Measurements from ENCODE around the gene GPC6.

Gene GPC6

GRCh38 chr13:93709506-93710244 lies 483.1 kb downstream of the GPC6 start:
- POLR2A ChIA-PET = no interaction called here
- CTCF ChIA-PET = no interaction called here
- Histone ChIP-seq H3K36me3 (ENCODE audit: control insufficient read depth in 4 of 4, insufficient read depth in 4 of 4, low read length in 3 of 4) (no peaks in the 10 kb centered on the region), H3K27ac (ENCODE audit: insufficient read depth in 1 of 2, low read depth in 1 of 2, low read length in 2 of 2, poor library complexity in 1 of 2, severe bottlenecking in 2 of 2) (no peak overlapping the region), H3K4me3 (ENCODE audit: control insufficient read depth in 1 of 7, extremely low read depth in 1 of 7, insufficient read depth in 4 of 7, low read depth in 2 of 7, low read length in 6 of 7) (no peak overlapping the region), H3K9me3 (ENCODE audit: control extremely low read depth in 1 of 5, control insufficient read depth in 4 of 5, insufficient read depth in 2 of 5, low read depth in 1 of 5, low read length in 4 of 5) (peaks cover 0 to 6% (median 0%) of the 10 kb centered on the region in 5 experiments), H3K27me3 (replicated peaks in 2 of 5; ENCODE audit: control insufficient read depth in 4 of 5, insufficient read depth in 5 of 5, low read length in 4 of 5) (no peaks in the 10 kb centered on the region), H3K4me1 (ENCODE audit: control extremely low read depth in 1 of 4, control insufficient read depth in 4 of 4, insufficient read depth in 4 of 4, low read length in 3 of 4) (no peaks in the 10 kb centered on the region)
- no peak for DNase-seq
- WGBS (ENCODE audit: insufficient coverage) = no CpG with 5 or more reads among the region's 1 CpG

- H3K36me3 ChIP-seq (ENCODE audit: control insufficient read depth in 4 of 4, insufficient read depth in 4 of 4, low read length in 3 of 4) = no peaks in the 10 kb centered on the region
- H3K27ac ChIP-seq (ENCODE audit: insufficient read depth in 1 of 2, low read depth in 1 of 2, low read length in 2 of 2, poor library complexity in 1 of 2, severe bottlenecking in 2 of 2) = no peak overlapping the region
- no peak overlapping the region for H3K4me3 ChIP-seq (ENCODE audit: control insufficient read depth in 1 of 7, extremely low read depth in 1 of 7, insufficient read depth in 4 of 7, low read depth in 2 of 7, low read length in 6 of 7)
- no peak for DNase-seq
- CTCF ChIA-PET = no interaction called here
- no peaks in the 10 kb centered on the region for H3K4me1 ChIP-seq (ENCODE audit: control extremely low read depth in 1 of 4, control insufficient read depth in 4 of 4, insufficient read depth in 4 of 4, low read length in 3 of 4)
- POLR2A ChIA-PET = no interaction called here
- H3K27me3 ChIP-seq (replicated peaks in 2 of 5; ENCODE audit: control insufficient read depth in 4 of 5, insufficient read depth in 5 of 5, low read length in 4 of 5) = no peaks in the 10 kb centered on the region
- H3K9me3 ChIP-seq (ENCODE audit: control extremely low read depth in 1 of 5, control insufficient read depth in 4 of 5, insufficient read depth in 2 of 5, low read depth in 1 of 5, low read length in 4 of 5) = peaks cover 0 to 6% (median 0%) of the 10 kb centered on the region in 5 experiments
Observed at GRCh38 chr13:93714171-93714570, 487.6 kb downstream of the GPC6 start.

GRCh38 chr13:93715866-93716265 lies 489.3 kb downstream of the GPC6 start:
- no CpG with 5 or more reads among the region's 4 CpGs for WGBS (ENCODE audit: insufficient coverage)
- POLR2A ChIA-PET = no interaction called here
- CTCF ChIA-PET = no interaction called here

GRCh38 chr13:93716623-93717022 lies 490.0 kb downstream of the GPC6 start:
- Histone ChIP-seq H3K9me3 (ENCODE audit: control extremely low read depth in 1 of 5, control insufficient read depth in 4 of 5, insufficient read depth in 2 of 5, low read depth in 1 of 5, low read length in 4 of 5) (peaks cover 0 to 6% (median 0%) of the 10 kb centered on the region in 5 experiments), H3K27ac (ENCODE audit: insufficient read depth in 1 of 2, low read depth in 1 of 2, low read length in 2 of 2, poor library complexity in 1 of 2, severe bottlenecking in 2 of 2) (no peak overlapping the region), H3K27me3 (replicated peaks in 2 of 5; ENCODE audit: control insufficient read depth in 4 of 5, insufficient read depth in 5 of 5, low read length in 4 of 5) (no peaks in the 10 kb centered on the region), H3K4me3 (ENCODE audit: control insufficient read depth in 1 of 7, extremely low read depth in 1 of 7, insufficient read depth in 4 of 7, low read depth in 2 of 7, low read length in 6 of 7) (no peak overlapping the region), H3K4me1 (ENCODE audit: control extremely low read depth in 1 of 4, control insufficient read depth in 4 of 4, insufficient read depth in 4 of 4, low read length in 3 of 4) (no peaks in the 10 kb centered on the region), H3K36me3 (ENCODE audit: control insufficient read depth in 4 of 4, insufficient read depth in 4 of 4, low read length in 3 of 4) (no peaks in the 10 kb centered on the region)
- POLR2A ChIA-PET = no interaction called here
- no peak for DNase-seq
- CTCF ChIA-PET = no interaction called here

More at GRCh38 chr13:93715866-93716265, 489.3 kb downstream of the GPC6 start:
- Histone ChIP-seq H3K27me3 (replicated peaks in 2 of 5; ENCODE audit: control insufficient read depth in 4 of 5, insufficient read depth in 5 of 5, low read length in 4 of 5) (no peaks in the 10 kb centered on the region), H3K9me3 (ENCODE audit: control extremely low read depth in 1 of 5, control insufficient read depth in 4 of 5, insufficient read depth in 2 of 5, low read depth in 1 of 5, low read length in 4 of 5) (peaks cover 0 to 6% (median 0%) of the 10 kb centered on the region in 5 experiments), H3K4me3 (ENCODE audit: control insufficient read depth in 1 of 7, extremely low read depth in 1 of 7, insufficient read depth in 4 of 7, low read depth in 2 of 7, low read length in 6 of 7) (no peak overlapping the region), H3K27ac (ENCODE audit: insufficient read depth in 1 of 2, low read depth in 1 of 2, low read length in 2 of 2, poor library complexity in 1 of 2, severe bottlenecking in 2 of 2) (no peak overlapping the region), H3K4me1 (ENCODE audit: control extremely low read depth in 1 of 4, control insufficient read depth in 4 of 4, insufficient read depth in 4 of 4, low read length in 3 of 4) (no peaks in the 10 kb centered on the region), H3K36me3 (ENCODE audit: control insufficient read depth in 4 of 4, insufficient read depth in 4 of 4, low read length in 3 of 4) (no peaks in the 10 kb centered on the region)
- DNase-seq = no peak

GRCh38 chr13:93721483-93721882 lies 494.9 kb downstream of the GPC6 start:
- WGBS (ENCODE audit: insufficient coverage) = no CpG with 5 or more reads among the region's 3 CpGs
- Histone ChIP-seq H3K36me3 (ENCODE audit: control insufficient read depth in 4 of 4, insufficient read depth in 4 of 4, low read length in 3 of 4) (no peaks in the 10 kb centered on the region), H3K27me3 (replicated peaks in 2 of 5; ENCODE audit: control insufficient read depth in 4 of 5, insufficient read depth in 5 of 5, low read length in 4 of 5) (no peaks in the 10 kb centered on the region), H3K9me3 (ENCODE audit: control extremely low read depth in 1 of 5, control insufficient read depth in 4 of 5, insufficient read depth in 2 of 5, low read depth in 1 of 5, low read length in 4 of 5) (no peaks in the 10 kb centered on the region), H3K4me1 (ENCODE audit: control extremely low read depth in 1 of 4, control insufficient read depth in 4 of 4, insufficient read depth in 4 of 4, low read length in 3 of 4) (no peaks in the 10 kb centered on the region), H3K27ac (ENCODE audit: insufficient read depth in 1 of 2, low read depth in 1 of 2, low read length in 2 of 2, poor library complexity in 1 of 2, severe bottlenecking in 2 of 2) (no peak overlapping the region), H3K4me3 (ENCODE audit: control insufficient read depth in 1 of 7, extremely low read depth in 1 of 7, insufficient read depth in 4 of 7, low read depth in 2 of 7, low read length in 6 of 7) (no peak overlapping the region)
- ChIA-PET POLR2A (interaction anchor here (0.6 kb wide), 1 partner anchor 259 kb away, joined by 3 read pairs; no protein-coding TSS in a partner anchor), CTCF (no interaction called here)
- no peak for DNase-seq

- Histone ChIP-seq H3K27me3 (replicated peaks in 2 of 5; ENCODE audit: control insufficient read depth in 4 of 5, insufficient read depth in 5 of 5, low read length in 4 of 5) (no peaks in the 10 kb centered on the region), H3K9me3 (ENCODE audit: control extremely low read depth in 1 of 5, control insufficient read depth in 4 of 5, insufficient read depth in 2 of 5, low read depth in 1 of 5, low read length in 4 of 5) (no peaks in the 10 kb centered on the region), H3K27ac (ENCODE audit: insufficient read depth in 1 of 2, low read depth in 1 of 2, low read length in 2 of 2, poor library complexity in 1 of 2, severe bottlenecking in 2 of 2) (no peak overlapping the region), H3K4me1 (ENCODE audit: control extremely low read depth in 1 of 4, control insufficient read depth in 4 of 4, insufficient read depth in 4 of 4, low read length in 3 of 4) (no peaks in the 10 kb centered on the region), H3K4me3 (ENCODE audit: control insufficient read depth in 1 of 7, extremely low read depth in 1 of 7, insufficient read depth in 4 of 7, low read depth in 2 of 7, low read length in 6 of 7) (no peak overlapping the region), H3K36me3 (ENCODE audit: control insufficient read depth in 4 of 4, insufficient read depth in 4 of 4, low read length in 3 of 4) (no peaks in the 10 kb centered on the region)
- 95% methylated on average over 2 of the region's 3 CpGs for WGBS (ENCODE audit: insufficient coverage)
- ChIA-PET CTCF (no interaction called here), POLR2A (no interaction called here)
- DNase-seq = no peak
Observed at GRCh38 chr13:93723316-93723715, 496.7 kb downstream of the GPC6 start.

- DNase-seq = no peak
- Histone ChIP-seq H3K36me3 (ENCODE audit: control insufficient read depth in 4 of 4, insufficient read depth in 4 of 4, low read length in 3 of 4) (no peaks in the 10 kb centered on the region), H3K27me3 (replicated peaks in 2 of 5; ENCODE audit: control insufficient read depth in 4 of 5, insufficient read depth in 5 of 5, low read length in 4 of 5) (no peaks in the 10 kb centered on the region), H3K4me3 (ENCODE audit: control insufficient read depth in 1 of 7, extremely low read depth in 1 of 7, insufficient read depth in 4 of 7, low read depth in 2 of 7, low read length in 6 of 7) (no peak overlapping the region), H3K4me1 (ENCODE audit: control extremely low read depth in 1 of 4, control insufficient read depth in 4 of 4, insufficient read depth in 4 of 4, low read length in 3 of 4) (no peaks in the 10 kb centered on the region), H3K9me3 (ENCODE audit: control extremely low read depth in 1 of 5, control insufficient read depth in 4 of 5, insufficient read depth in 2 of 5, low read depth in 1 of 5, low read length in 4 of 5) (no peaks in the 10 kb centered on the region), H3K27ac (ENCODE audit: insufficient read depth in 1 of 2, low read depth in 1 of 2, low read length in 2 of 2, poor library complexity in 1 of 2, severe bottlenecking in 2 of 2) (no peak overlapping the region)
- CTCF ChIA-PET = no interaction called here
- POLR2A ChIA-PET = no interaction called here
- WGBS (ENCODE audit: insufficient coverage) = no CpG with 5 or more reads among the region's 1 CpG
Observed at GRCh38 chr13:93724187-93724586, 497.6 kb downstream of the GPC6 start.

Measured in common myeloid progenitor, CD34-positive (primary cell).